ENCODE measurements around the gene EDAR. TPM values are rescaled to one million over a fixed set of nuclear protein-coding genes. Genes with fewer than 3 reads are reported as not detected.

EDAR gene
- total RNA-seq, 1 donor from 2014 or later: 5.1 TPM

DNA sequence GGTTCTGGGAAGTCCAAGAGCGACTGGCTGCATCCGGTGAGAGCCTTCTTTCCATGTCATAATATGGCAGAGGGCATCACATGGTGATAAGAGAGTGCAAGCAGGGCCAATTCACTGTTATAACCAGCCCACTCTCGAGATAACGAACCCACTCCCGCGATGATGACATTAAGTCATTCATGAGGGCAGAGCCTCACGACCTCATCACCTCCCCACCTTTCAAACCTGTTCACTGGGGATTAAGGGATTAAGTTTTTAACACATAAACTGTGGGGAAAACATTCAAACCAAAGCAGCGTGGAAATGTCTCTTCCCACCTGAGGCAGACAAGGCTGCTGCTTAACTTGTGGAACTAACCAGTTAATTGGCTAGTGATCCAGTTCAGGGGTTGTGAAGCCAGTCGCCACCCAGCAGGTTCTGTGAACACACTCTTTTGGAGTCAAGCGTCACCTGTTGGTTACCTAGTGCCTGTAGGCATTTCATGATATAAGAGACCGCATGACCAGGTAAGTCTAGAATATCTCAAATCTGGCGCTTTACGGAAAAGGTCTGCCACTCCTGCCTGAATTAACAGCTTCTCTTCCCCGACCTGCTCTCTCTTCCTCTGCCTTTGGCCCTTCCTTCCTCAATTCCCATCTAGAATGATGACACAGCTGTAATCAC, 54.3 kb downstream of the EDAR start:
- no peaks in the 10 kb centered on the region for H3K9me3 Mint-ChIP-seq
- H3K4me1 Mint-ChIP-seq (ENCODE audit: unreplicated experiment): peaks cover 52% of the 10 kb centered on the region
- no peaks in the 10 kb centered on the region for H3K36me3 Mint-ChIP-seq
- peak overlapping the region; percentile 62 for H3K4me3 Mint-ChIP-seq
- DNase-seq (ENCODE audit: extremely low spot score, unreplicated experiment): no peak
- no peak for TF ChIP-seq CTCF (conservative IDR thresholded peaks at IDR 0.05)
- no peaks in the 10 kb centered on the region for H3K27me3 Mint-ChIP-seq
- peak overlapping the region; percentile 96 for H3K27ac Mint-ChIP-seq

- H3K27me3 Mint-ChIP-seq: no peaks in the 10 kb centered on the region
- no peaks in the 10 kb centered on the region for H3K36me3 Mint-ChIP-seq
- peak overlapping the region; percentile 96 for H3K27ac Mint-ChIP-seq
Measured at GRCh38 chr2:108934151-108934550, 54.9 kb downstream of the EDAR start.

GRCh38 chr2:108933691-108934117, 55.3 kb downstream of the EDAR start:
- DNase-seq (ENCODE audit: extremely low spot score, unreplicated experiment): no peak
- Mint-ChIP-seq H3K27ac (peak overlapping the region; percentile 96), H3K36me3 (no peaks in the 10 kb centered on the region), H3K4me1 (ENCODE audit: unreplicated experiment) (peaks cover 57% of the 10 kb centered on the region), H3K9me3 (no peaks in the 10 kb centered on the region), H3K27me3 (no peaks in the 10 kb centered on the region), H3K4me3 (peak overlapping the region; percentile 58)
- TF ChIP-seq CTCF (conservative IDR thresholded peaks at IDR 0.05): no peak

More at GRCh38 chr2:108934151-108934550, 54.9 kb downstream of the EDAR start:
- DNase-seq (ENCODE audit: extremely low spot score, unreplicated experiment): no peak
- Mint-ChIP-seq H3K4me1 (ENCODE audit: unreplicated experiment) (peaks cover 55% of the 10 kb centered on the region), H3K9me3 (no peaks in the 10 kb centered on the region), H3K4me3 (peak overlapping the region; percentile 58)
- no peak for TF ChIP-seq CTCF (conservative IDR thresholded peaks at IDR 0.05)

DNA sequence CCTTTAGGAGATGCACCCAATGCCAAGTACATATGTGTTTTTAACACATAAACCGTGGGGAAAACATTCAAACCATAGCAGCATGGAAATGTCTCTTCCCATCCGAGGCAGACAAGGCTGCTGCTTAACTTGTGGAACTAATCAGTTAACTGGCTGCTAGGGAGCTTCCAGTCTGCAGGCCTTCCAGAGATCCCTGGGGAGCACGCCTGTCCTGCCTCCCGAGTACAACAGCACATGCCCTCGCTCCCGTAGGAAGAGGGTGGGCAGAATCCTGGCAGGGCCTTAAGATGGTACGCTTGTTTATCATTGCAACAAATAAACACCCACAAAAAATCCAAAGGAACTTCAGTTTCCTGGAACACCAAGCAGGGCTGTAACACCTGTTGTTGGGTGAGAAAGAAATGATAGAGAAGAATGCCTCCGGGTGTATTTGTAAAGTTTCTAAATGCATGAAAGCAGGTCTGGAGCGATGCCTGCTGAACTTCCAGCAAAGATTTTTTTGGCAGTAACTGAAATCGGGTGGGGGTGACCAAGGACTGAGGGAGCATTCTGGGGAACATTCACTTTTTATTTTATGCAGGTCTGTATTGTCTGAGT, 56.2 kb downstream of the EDAR start:
- DNase-seq (ENCODE audit: extremely low spot score, unreplicated experiment): no peak
- H3K27me3 Mint-ChIP-seq: no peaks in the 10 kb centered on the region
- H3K36me3 Mint-ChIP-seq: peaks cover 4% of the 10 kb centered on the region
- peak overlapping the region; percentile 45 for H3K4me3 Mint-ChIP-seq
- H3K4me1 Mint-ChIP-seq (ENCODE audit: unreplicated experiment): peaks cover 64% of the 10 kb centered on the region
- no peaks in the 10 kb centered on the region for H3K9me3 Mint-ChIP-seq
- peak overlapping the region; percentile 96 for H3K27ac Mint-ChIP-seq
- no peak for TF ChIP-seq CTCF (conservative IDR thresholded peaks at IDR 0.05)

- Mint-ChIP-seq H3K9me3 (no peaks in the 10 kb centered on the region), H3K4me3 (no peak overlapping the region), H3K4me1 (ENCODE audit: unreplicated experiment) (peaks cover 56% of the 10 kb centered on the region), H3K36me3 (peaks cover 4% of the 10 kb centered on the region), H3K27me3 (no peaks in the 10 kb centered on the region), H3K27ac (peak overlapping the region; percentile 16)
- no peak for TF ChIP-seq CTCF (conservative IDR thresholded peaks at IDR 0.05)
- no peak for DNase-seq (ENCODE audit: extremely low spot score, unreplicated experiment)
Measured at GRCh38 chr2:108931372-108931771, 57.6 kb downstream of the EDAR start.
